PC-3 (cell line): ENCODE results near the gene CAMTA1. TPM values are rescaled to one million over a fixed set of nuclear protein-coding genes. Genes with fewer than 3 reads are reported as not detected.

ENCODE experiments used
- ATAC-seq: fragments of 200-7000 bp; cut with Tn5 transposase; 2 replicates; pipeline ENCODE4 v1.9.1; 2020; ENCODE audit warnings: mild to moderate bottlenecking, moderate library complexity
- BruUV-seq: library from RNA; stranded (reverse); fragments of 400-500 nt; replicated peaks from 2 replicates; lab custom pipeline; 2021; lab: Mats Ljungman, UMichigan
- CTCF ChIA-PET: fragments of 300-600 bp; sonication (Branson Sonifier 250); formaldehyde crosslinking; loops from one replicate; lab custom pipeline; 2022; ENCODE audit warnings: antibody characterized with exemption; lab: Charles Lee
- POLR2A ChIA-PET: fragments of 300-600 bp; sonication (Branson Sonifier 250); formaldehyde crosslinking; loops from one replicate; lab custom pipeline; 2022; ENCODE audit warnings: antibody characterized with exemption; ENCODE audit not compliant: unreplicated experiment; lab: Charles Lee
- DNase-seq: peaks from one replicate; pipeline ENCODE4 v3.0.0-alpha.2; 2015
- H2AFZ ChIP-seq: fragments of 300-600 bp; sonication (generic); 2 replicates; pipeline ENCODE4 v1.6.0; 2016; ENCODE audit warnings: antibody characterized with exemption, low read length
- H3F3A ChIP-seq: fragments of 300-600 bp; sonication (generic); one replicate; pipeline ENCODE4 v1.6.0; 2017; ENCODE audit warnings: antibody characterized with exemption, low read length, control low read depth, mild to moderate bottlenecking; ENCODE audit not compliant: unreplicated experiment
- H3K27ac ChIP-seq: fragments of 300-600 bp; sonication (generic); 2 replicates; pipeline ENCODE4 v1.5.1; 2016; ENCODE audit warnings: mild to moderate bottlenecking, low read length
- H3K27me3 ChIP-seq: fragments of 300-600 bp; sonication (generic); 2 replicates; pipeline ENCODE4 v1.6.1; 2016; ENCODE audit warnings: low read length, mixed read lengths
- H3K36me3 ChIP-seq: fragments of 300-600 bp; sonication (generic); 2 replicates; pipeline ENCODE4 v1.6.1; 2016; ENCODE audit warnings: low read depth, mixed run types, low read length, mixed read lengths
- H3K4me1 ChIP-seq: fragments of 300-600 bp; sonication (generic); 2 replicates; pipeline ENCODE4 v1.5.1; 2016; ENCODE audit warnings: low read length; ENCODE audit not compliant: insufficient read depth
- H3K4me2 ChIP-seq: fragments of 300-600 bp; sonication (generic); 2 replicates; pipeline ENCODE4 v1.6.0; 2016; ENCODE audit warnings: low read length
- H3K4me3 ChIP-seq: fragments of 300-600 bp; sonication (generic); 2 replicates; pipeline ENCODE4 v1.5.1; 2016; ENCODE audit warnings: mild to moderate bottlenecking, low read length, mixed read lengths
- H3K79me2 ChIP-seq: fragments of 300-600 bp; sonication (generic); 2 replicates; pipeline ENCODE4 v1.6.1; 2017; ENCODE audit warnings: low read length, mixed read lengths
- H3K9ac ChIP-seq: fragments of 300-600 bp; sonication (generic); 2 replicates; pipeline ENCODE4 v1.6.0; 2016; ENCODE audit warnings: mild to moderate bottlenecking, low read length
- H3K9me2 ChIP-seq: fragments of 300-600 bp; sonication (generic); replicated peaks from 2 replicates; pipeline ENCODE4 v1.6.1; 2016; ENCODE audit warnings: mixed run types, low read length, mixed read lengths
- H3K9me3 ChIP-seq: fragments of 300-600 bp; sonication (generic); 2 replicates; pipeline ENCODE4 v1.6.1; 2016; ENCODE audit warnings: low read length, mixed read lengths
- H4K20me1 ChIP-seq: fragments of 300-600 bp; sonication (generic); 2 replicates; pipeline ENCODE4 v1.6.1; 2016; ENCODE audit warnings: low read length, mixed read lengths
- EZH2 ChIP-seq: fragments of 300-600 bp; sonication (generic); IDR thresholded peaks from one replicate; pipeline ENCODE4 v1.6.1; 2017; ENCODE audit warnings: antibody characterized with exemption, mild to moderate bottlenecking, low read length; ENCODE audit not compliant: unreplicated experiment
- EZH2phosphoT487 ChIP-seq: fragments of 300-600 bp; sonication (generic); IDR thresholded peaks from 2 replicates; pipeline ENCODE4 v1.6.1; 2018; ENCODE audit warnings: mild to moderate bottlenecking, antibody characterized with exemption, low read length, borderline replicate concordance
- intact Hi-C: fragments of 100-400 bp; cut with micrococcal nuclease; formaldehyde crosslinking; loops from 2 replicates; pipeline ENCODE4 v1.9.0; 2023
- total RNA-seq: library from RNA; depleted of rRNA; stranded (reverse); fragments of >200 nt; gene quantifications from 2 replicates; pipeline ENCODE4 v1.2.3, GENCODE V29; 2014
- TF ChIP-seq, protein P1 (sequence below): fragments of 300-600 bp; sonication (generic); conservative IDR thresholded peaks from 2 replicates; pipeline ENCODE4 v1.5.1; 2017; ENCODE audit warnings: antibody characterized with exemption, low read depth, mild to moderate bottlenecking, low read length

The CAMTA1 gene
- total RNA-seq, 1 experiment from 2014 or later, result 40.8 TPM

DNA sequence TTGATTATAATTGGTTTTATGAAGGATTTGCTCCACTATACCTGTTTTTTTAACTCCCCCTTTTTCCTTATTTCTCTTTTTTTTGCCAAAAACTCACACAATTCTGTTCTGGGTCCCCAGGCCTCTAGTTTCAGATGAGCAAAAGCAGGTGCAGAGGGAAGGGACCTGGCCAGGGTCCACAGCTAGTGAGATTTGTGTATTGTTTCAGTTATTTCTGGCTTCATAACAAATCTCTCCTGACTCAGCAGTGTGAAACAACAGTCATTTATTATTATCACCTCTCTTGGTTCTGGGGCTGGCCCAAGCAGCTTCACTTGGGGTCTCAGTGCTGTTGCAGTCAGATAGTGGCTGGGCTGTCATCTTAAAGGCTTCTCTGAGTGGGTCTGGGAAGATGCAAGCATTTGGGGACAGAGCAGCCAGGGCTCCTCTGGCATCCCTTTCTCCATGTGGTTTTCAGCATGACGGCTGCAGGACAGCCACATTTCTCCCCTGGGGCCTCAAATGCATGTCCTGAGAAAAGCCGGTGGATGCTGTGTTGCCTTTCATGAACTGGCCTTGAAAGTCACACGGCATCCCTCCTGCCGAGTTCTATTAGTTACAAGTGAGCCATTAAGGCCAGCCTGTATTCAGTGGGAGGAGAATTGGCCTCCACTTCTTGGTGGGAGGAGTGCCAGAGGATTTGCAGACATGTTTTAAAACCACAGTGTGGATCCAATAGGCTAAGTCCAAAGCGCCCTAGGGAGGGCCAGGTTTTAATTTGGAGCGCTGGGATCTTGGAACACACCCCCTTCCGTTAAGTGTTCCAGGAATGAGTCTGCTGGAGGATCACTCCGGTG is 137.1 kb downstream of the CAMTA1 start:
- POLR2A ChIA-PET, result no interaction called here
- H3K4me3 ChIP-seq, result no peak overlapping the region
- no peaks in the 10 kb centered on the region for H3K9me3 ChIP-seq
- no peaks in the 10 kb centered on the region for H3F3A ChIP-seq
- no peaks in the 10 kb centered on the region for H3K4me1 ChIP-seq
- TF ChIP-seq EZH2phosphoT487 (no peak), EZH2 (no peak)
- TF ChIP-seq, protein P1, sequence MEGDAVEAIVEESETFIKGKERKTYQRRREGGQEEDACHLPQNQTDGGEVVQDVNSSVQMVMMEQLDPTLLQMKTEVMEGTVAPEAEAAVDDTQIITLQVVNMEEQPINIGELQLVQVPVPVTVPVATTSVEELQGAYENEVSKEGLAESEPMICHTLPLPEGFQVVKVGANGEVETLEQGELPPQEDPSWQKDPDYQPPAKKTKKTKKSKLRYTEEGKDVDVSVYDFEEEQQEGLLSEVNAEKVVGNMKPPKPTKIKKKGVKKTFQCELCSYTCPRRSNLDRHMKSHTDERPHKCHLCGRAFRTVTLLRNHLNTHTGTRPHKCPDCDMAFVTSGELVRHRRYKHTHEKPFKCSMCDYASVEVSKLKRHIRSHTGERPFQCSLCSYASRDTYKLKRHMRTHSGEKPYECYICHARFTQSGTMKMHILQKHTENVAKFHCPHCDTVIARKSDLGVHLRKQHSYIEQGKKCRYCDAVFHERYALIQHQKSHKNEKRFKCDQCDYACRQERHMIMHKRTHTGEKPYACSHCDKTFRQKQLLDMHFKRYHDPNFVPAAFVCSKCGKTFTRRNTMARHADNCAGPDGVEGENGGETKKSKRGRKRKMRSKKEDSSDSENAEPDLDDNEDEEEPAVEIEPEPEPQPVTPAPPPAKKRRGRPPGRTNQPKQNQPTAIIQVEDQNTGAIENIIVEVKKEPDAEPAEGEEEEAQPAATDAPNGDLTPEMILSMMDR, result no peak
- no peaks in the 10 kb centered on the region for H4K20me1 ChIP-seq
- no peak overlapping the region for H2AFZ ChIP-seq
- H3K9ac ChIP-seq, result no peak overlapping the region
- no peak for ATAC-seq
- peaks cover 30% of the 10 kb centered on the region; the same call in 1 of the 2 replicates for H3K27me3 ChIP-seq
- no peak overlapping the region for H3K27ac ChIP-seq
- intact Hi-C loops, result no loop called here
- H3K36me3 ChIP-seq, result no peaks in the 10 kb centered on the region
- H3K9me2 ChIP-seq, result no peaks in the 10 kb centered on the region
- DNase-seq, result no peak
- CTCF ChIA-PET, result no interaction called here
- BruUV-seq, result no TSS peak
- no peak overlapping the region for H3K4me2 ChIP-seq
- H3K79me2 ChIP-seq, result no peaks in the 10 kb centered on the region

DNA sequence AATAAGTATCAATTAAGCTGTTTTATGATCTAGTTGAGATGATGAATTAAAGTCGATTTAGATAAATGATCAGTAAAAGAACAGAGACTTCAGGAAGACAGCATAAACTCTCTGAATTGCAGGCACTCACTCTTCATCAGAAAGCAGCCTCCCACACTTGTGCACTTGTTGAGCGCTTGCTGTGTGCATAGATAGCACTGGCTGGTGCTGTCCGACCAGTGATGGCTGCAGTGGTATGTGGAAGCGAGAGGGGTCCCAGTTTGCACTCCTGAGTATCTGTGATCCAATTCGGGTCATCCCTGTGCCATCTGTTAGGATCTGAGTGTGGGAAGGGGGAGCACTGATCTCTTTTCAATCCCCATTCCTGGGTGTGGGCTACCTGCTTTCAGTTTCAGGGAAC is 137.8 kb downstream of the CAMTA1 start:
- TF ChIP-seq EZH2phosphoT487 (no peak), EZH2 (no peak)
- TF ChIP-seq, protein P1, result no peak
- Histone ChIP-seq H3K79me2 (no peaks in the 10 kb centered on the region), H3K36me3 (no peaks in the 10 kb centered on the region), H3K9me3 (no peaks in the 10 kb centered on the region), H3K9ac (no peak overlapping the region), H4K20me1 (no peaks in the 10 kb centered on the region), H2AFZ (no peak overlapping the region), H3K27me3 (peaks cover 30% of the 10 kb centered on the region; the same call in 1 of the 2 replicates), H3K4me1 (no peaks in the 10 kb centered on the region), H3K27ac (no peak overlapping the region), H3K4me2 (no peak overlapping the region), H3F3A (no peaks in the 10 kb centered on the region), H3K4me3 (no peak overlapping the region), H3K9me2 (no peaks in the 10 kb centered on the region)
- ATAC-seq (no peak), DNase-seq (no peak)
- CTCF ChIA-PET, result no interaction called here
- intact Hi-C loops, result no loop called here
- no TSS peak for BruUV-seq
- POLR2A ChIA-PET, result no interaction called here

DNA sequence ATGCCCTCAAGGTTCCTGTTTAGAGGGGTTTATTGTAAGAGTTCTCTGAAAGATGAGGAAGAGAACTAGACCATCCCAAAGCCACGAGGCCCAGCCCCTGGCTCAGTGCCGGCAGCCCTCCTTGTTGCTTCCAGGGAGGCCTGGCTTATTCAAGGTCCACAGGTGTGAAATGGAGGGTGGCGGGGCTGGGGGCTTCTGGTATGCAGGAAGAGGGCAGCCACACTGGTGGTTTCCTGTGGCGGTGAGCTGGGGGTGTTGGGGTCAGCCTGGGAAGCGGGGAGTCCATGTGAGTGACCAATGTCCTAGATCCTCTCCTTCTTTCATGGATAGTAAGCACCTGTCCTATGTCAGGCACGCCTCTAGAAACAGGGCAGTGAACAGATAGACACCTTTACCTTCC is 138.2 kb downstream of the CAMTA1 start:
- H3F3A ChIP-seq, result no peaks in the 10 kb centered on the region
- H3K36me3 ChIP-seq, result no peaks in the 10 kb centered on the region
- peaks cover 30% of the 10 kb centered on the region; the same call in 1 of the 2 replicates for H3K27me3 ChIP-seq
- DNase-seq (no peak), ATAC-seq (no peak)
- H3K4me2 ChIP-seq, result no peak overlapping the region
- no peaks in the 10 kb centered on the region for H3K9me2 ChIP-seq
- no peak overlapping the region for H2AFZ ChIP-seq
- H3K9me3 ChIP-seq, result no peaks in the 10 kb centered on the region
- TF ChIP-seq EZH2phosphoT487 (no peak), EZH2 (no peak)
- TF ChIP-seq, protein P1, result no peak
- intact Hi-C loops, result no loop called here
- H3K9ac ChIP-seq, result no peak overlapping the region
- no peak overlapping the region for H3K27ac ChIP-seq
- no peaks in the 10 kb centered on the region for H4K20me1 ChIP-seq
- no peak overlapping the region for H3K4me3 ChIP-seq
- ChIA-PET CTCF (no interaction called here), POLR2A (no interaction called here)
- H3K4me1 ChIP-seq, result no peaks in the 10 kb centered on the region
- BruUV-seq, result no TSS peak
- H3K79me2 ChIP-seq, result no peaks in the 10 kb centered on the region
